Measurements from ENCODE around the gene FGF22.

DNA sequence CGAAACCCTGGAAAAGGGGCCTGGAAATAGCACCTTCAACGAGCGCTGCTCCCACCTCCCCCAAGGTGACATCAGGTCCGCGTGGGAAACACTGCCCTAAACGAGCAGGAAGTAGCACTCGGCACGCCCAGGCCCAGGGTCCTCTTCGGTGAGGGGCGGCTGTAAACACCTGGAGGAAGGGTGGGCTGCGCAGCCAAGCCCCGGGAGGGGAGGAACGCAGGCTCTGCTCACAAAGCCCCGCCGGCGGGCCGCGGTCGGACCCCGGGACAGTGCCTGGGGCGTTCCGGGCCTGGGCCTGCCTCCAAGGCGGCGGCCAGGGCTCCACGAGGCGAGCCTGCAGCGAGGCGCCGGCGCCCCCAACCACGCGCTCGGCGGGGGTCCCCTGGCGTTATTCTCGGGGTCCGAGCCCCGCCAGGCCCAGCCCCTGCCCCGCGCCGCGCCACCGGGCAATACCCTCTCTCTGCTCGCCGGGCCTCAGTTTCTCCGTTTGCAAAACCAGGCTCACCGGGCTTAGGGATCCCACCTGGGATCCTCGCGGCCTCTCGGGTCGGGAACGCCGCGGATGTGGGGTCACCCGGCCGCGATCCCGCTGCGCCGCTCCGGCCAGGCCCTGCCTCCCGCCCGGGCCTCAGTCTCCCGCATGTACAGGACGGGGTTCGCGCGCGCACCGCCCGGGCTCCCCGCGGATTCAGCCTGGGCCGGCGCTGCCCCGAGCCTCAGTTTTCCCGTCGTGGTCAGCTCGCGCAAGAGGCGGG lies 22.7 kb downstream of the FGF22 start:
- no peak for TF ChIP-seq CTCF (IDR thresholded peaks at IDR 0.05)
- no peak for TF ChIP-seq EP300 (IDR thresholded peaks at IDR 0.05)
- no peak for TF ChIP-seq POLR2A (IDR thresholded peaks at IDR 0.05)

Data from ovary (tissue), 3 donors.